ENCODE data around the gene MFSD11. TPM values are rescaled to one million over a fixed set of nuclear protein-coding genes. Genes with fewer than 3 reads are reported as not detected.

MFSD11 gene
- total and polyA plus RNA-seq, 2 of the 4 experiments (the other 2 are of a cell fraction) = 12.3 to 16.1 TPM

DNA sequence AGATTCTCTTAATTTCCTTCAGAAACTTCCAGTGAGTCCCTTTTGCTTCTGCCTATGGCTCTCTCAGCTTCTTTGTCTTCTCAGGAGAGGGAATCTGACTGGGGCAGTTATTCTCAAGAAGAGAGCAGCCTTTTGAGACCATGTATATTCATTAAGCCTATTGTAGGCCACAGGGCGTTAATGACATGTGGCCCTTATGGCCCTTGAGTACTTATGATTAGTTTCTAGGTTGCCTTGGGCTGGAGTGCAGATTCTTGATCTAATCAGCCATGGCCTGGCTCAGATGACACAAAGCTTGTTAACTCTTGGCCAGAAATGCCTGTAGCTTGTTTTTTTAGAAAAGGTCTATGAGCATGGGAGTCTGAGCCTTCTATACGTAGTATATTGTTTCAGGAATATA, 17.4 kb downstream of the MFSD11 start:
- Histone ChIP-seq H3K27ac (ENCODE audit: insufficient read depth, low read length) (no peak overlapping the region), H2AK9ac (replicated peaks; ENCODE audit: low read depth, low read length, poor library complexity) (no peak overlapping the region), H3K56ac (ENCODE audit: extremely low read depth, insufficient read depth, low read length) (no peak overlapping the region), H3K14ac (replicated peaks; ENCODE audit: low read depth, low read length) (no peak overlapping the region), H2AK5ac (ENCODE audit: low read depth, low read length) (no peak overlapping the region), H3K23ac (ENCODE audit: low read depth, low read length) (no peak overlapping the region), H3K4me1 (ENCODE audit: control insufficient read depth, insufficient read depth, low read length) (no peaks in the 10 kb centered on the region), H3K36me3 (ENCODE audit: control insufficient read depth, insufficient read depth, low read length) (peaks cover 17% of the 10 kb centered on the region), H3K9me1 (ENCODE audit: insufficient read depth, low read length) (peaks cover 5% of the 10 kb centered on the region; the same call in 1 of the 2 replicates), H3K18ac (ENCODE audit: low read depth, low read length) (no peak overlapping the region), H2BK5ac (ENCODE audit: low read depth, low read length, poor library complexity, severe bottlenecking) (no peak overlapping the region), H3K79me1 (ENCODE audit: low read depth in 1 of 2, low read length in 2 of 2) (0 out of 4 replicates have a peak, but pooled peaks cover 0 to 3% of the 10 kb centered on the region in 2 experiments), H3K27me3 (ENCODE audit: control insufficient read depth, insufficient read depth, low read length) (no peaks in the 10 kb centered on the region), H4K91ac (ENCODE audit: insufficient read depth, low read depth, low read length) (no peak overlapping the region), H3K4ac (ENCODE audit: low read depth, low read length) (no peak overlapping the region), H2BK20ac (ENCODE audit: low read depth, low read length) (no peak overlapping the region), H2BK120ac (ENCODE audit: low read depth, low read length) (no peak overlapping the region), H4K8ac (ENCODE audit: low read depth in 2 of 2, low read length in 2 of 2) (no peak overlapping the region), H4K5ac (ENCODE audit: low read depth, low read length) (no peak overlapping the region), H2AFZ (replicated peaks; ENCODE audit: low read length, poor library complexity) (no peak overlapping the region), H4K20me1 (ENCODE audit: insufficient read depth, low read length) (no peaks in the 10 kb centered on the region), H3K4me2 (ENCODE audit: low read depth, low read length) (no peak overlapping the region), H2BK15ac (ENCODE audit: low read depth, low read length) (no peak overlapping the region), H3K9ac (ENCODE audit: low read depth, low read length) (no peak overlapping the region), H3K4me3 (ENCODE audit: insufficient read depth, low read depth, low read length) (no peak overlapping the region), H3K9me3 (ENCODE audit: control insufficient read depth, insufficient read depth, low read length) (no peaks in the 10 kb centered on the region)
- DNase-seq (no peak), ATAC-seq (ENCODE audit: low read depth) (no peak)
- intact Hi-C loops (cut with micrococcal nuclease) (no loop called here), dilution Hi-C loops (cut with HindIII; ENCODE audit: low sequenced_read_pairs, unreplicated experiment) (no loop called here), in situ Hi-C loops (cut with MboI; ENCODE audit: low sequenced_read_pairs) (no loop called here)
- WGBS, 2 experiments (ENCODE audit: extremely low coverage in 2 of 2, insufficient read length in 1 of 2) = no CpG with 5 or more reads among the region's 2 CpGs
- ChIA-PET CTCF (no interaction called here), POLR2A (ENCODE audit: unreplicated experiment) (no interaction called here)
- no peak for TF ChIP-seq SMC3 (IDR thresholded peaks at IDR 0.05; ENCODE audit: low read depth, low read length)
- TF ChIP-seq MXI1 (IDR thresholded peaks at IDR 0.05; ENCODE audit: borderline replicate concordance, low read depth, low read length) = no peak
- no peak for TF ChIP-seq NFE2L2 (IDR thresholded peaks at IDR 0.05; ENCODE audit: low read depth, low read length)
- TF ChIP-seq, protein P1, sequence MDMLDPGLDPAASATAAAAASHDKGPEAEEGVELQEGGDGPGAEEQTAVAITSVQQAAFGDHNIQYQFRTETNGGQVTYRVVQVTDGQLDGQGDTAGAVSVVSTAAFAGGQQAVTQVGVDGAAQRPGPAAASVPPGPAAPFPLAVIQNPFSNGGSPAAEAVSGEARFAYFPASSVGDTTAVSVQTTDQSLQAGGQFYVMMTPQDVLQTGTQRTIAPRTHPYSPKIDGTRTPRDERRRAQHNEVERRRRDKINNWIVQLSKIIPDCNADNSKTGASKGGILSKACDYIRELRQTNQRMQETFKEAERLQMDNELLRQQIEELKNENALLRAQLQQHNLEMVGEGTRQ (IDR thresholded peaks at IDR 0.05; ENCODE audit: low read depth, low read length) = no peak
- no peak for TF ChIP-seq MAFK (IDR thresholded peaks at IDR 0.05; ENCODE audit: low read depth, low read length)
- no peak for TF ChIP-seq CEBPB (IDR thresholded peaks at IDR 0.05; ENCODE audit: low read depth, low read length)
- no peak for TF ChIP-seq RCOR1 (IDR thresholded peaks at IDR 0.05; ENCODE audit: insufficient replicate concordance, low read length)
- no peak for TF ChIP-seq POLR2A (IDR thresholded peaks at IDR 0.05; ENCODE audit: low read depth, low read length)
- no peak for TF ChIP-seq MAZ (IDR thresholded peaks at IDR 0.05; ENCODE audit: borderline replicate concordance, low read depth, low read length)
- no peak for TF ChIP-seq CHD1 (IDR thresholded peaks at IDR 0.05; ENCODE audit: low read depth, low read length)
- TF ChIP-seq BHLHE40 (IDR thresholded peaks at IDR 0.05; ENCODE audit: low read depth, low read length) = no peak
- TF ChIP-seq RFX5 (IDR thresholded peaks at IDR 0.05; ENCODE audit: low read depth, low read length) = no peak
- BruUV-seq (replicated peaks) = no TSS peak

Measured in IMR-90 (cell line).